GM03348 (cell line): Measurements from ENCODE around the gene CERT1.
"Not testable (repeated sequence)": the region's sequence is repeated elsewhere in the genome, so short reads cannot be mapped to it uniquely, and the experiment has no call there.

Experiments used
- DNase-seq: peaks from one replicate; pipeline ENCODE4 v3.0.0; 2012; ENCODE audit warnings: low spot score

The CERT1 gene, protein sequence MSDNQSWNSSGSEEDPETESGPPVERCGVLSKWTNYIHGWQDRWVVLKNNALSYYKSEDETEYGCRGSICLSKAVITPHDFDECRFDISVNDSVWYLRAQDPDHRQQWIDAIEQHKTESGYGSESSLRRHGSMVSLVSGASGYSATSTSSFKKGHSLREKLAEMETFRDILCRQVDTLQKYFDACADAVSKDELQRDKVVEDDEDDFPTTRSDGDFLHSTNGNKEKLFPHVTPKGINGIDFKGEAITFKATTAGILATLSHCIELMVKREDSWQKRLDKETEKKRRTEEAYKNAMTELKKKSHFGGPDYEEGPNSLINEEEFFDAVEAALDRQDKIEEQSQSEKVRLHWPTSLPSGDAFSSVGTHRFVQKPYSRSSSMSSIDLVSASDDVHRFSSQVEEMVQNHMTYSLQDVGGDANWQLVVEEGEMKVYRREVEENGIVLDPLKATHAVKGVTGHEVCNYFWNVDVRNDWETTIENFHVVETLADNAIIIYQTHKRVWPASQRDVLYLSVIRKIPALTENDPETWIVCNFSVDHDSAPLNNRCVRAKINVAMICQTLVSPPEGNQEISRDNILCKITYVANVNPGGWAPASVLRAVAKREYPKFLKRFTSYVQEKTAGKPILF

GRCh38 chr5:75511435-75512382, at the start of gene CERT1, which contains the start of gene POLK:
TSS of gene CERT1 (minus strand) at chr5:75511629. CDS start at chr5:75511207, 422 bp downstream.
TSS of gene POLK (plus strand) at chr5:75511891.
- peak; percentile 98 for DNase-seq

- not testable (repeated sequence) for DNase-seq
These were observed 49.2 kb upstream of the CERT1 start for GRCh38 chr5:75560655-75561054.

DNA sequence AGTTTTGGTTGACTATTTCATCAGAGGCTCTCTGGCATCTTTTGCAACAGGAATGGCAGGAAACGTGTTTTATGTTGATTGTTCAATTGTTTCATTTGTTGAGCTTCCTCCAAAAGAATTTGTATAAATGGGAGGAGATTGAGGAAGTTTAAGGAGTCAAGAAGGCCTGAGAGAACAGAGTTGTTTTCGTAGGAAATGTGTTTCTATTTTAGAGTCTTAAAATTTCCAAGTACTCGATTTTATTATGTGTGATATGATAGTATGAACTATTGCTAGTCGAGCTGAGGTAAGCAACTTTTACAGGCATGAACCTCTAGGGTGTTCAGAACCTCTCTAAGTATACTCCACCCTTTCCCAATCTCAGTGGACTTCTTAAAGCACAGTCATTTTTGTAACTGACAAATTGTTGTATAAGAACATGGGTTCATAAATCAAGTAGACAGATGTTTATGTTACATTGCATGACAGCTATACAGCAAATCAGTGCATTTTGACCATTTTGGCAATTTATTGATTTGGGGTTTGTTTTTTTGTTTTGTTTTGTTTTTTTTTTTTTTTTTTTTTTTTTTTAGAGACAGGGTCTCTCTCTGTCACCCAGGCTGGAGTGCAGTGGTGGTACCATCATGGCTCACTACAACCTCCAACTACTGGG, 47.7 kb upstream of the CERT1 start:
- peak; percentile 16 for DNase-seq

DNA sequence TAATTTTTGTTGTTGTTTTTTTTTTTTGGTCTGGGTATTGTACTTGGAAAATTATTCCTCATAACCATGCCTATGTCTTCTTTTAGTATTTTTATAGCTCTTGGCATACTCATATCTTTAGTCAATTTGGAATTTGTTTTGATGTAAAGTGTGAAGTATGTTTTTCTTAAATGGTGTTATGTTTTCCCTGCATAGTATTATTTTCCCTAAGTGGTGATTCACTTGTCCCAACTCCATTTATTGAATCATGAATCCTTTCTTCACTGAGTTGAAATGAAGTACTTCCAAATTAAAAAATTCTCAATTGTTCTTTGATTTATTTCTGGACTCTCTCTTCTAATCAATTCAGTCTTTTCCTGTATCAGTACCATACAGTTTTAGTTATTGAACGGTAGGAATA, 46.8 kb upstream of the CERT1 start:
- DNase-seq: no peak

DNA sequence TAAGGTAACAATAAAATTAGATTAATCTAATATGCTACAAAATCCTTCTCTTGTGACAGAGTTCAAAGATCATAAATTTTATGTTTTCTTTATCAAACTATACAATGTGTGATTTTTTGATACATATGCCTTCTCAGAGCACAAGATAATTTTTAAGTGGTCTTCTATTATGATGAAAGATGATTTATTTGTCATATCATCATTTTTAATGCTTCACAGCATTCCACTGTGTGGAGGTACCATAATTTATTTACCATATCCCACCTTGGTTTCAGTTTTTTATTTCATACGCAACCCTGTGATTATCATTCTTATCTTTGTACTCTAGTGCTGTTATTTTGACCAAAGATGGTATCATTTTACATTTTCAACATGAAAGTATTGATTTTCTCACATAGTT, 41.9 kb upstream of the CERT1 start:
- no peak for DNase-seq

GRCh38 chr5:75552764-75553163, 41.3 kb upstream of the CERT1 start:
- no peak for DNase-seq

DNA sequence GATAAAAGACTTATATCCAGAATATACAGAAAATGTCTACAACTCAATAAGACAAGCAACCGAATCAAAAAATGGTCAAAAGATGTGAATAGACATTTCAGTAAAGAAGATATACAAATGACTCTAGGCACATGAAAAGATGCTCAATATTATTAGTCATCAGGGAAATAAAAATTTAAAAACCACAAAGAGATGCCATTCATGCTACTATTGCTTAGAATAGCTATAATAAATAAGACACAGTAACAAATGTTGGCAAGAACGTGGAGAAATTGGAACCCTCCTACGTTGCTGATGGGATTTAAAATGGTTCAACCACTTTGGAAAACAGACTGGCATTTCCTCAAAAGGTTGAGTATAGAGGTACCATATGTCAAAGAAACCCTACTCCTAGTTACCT, 40.0 kb upstream of the CERT1 start:
- DNase-seq: peak; percentile 18

GRCh38 chr5:75550597-75550996, 39.2 kb upstream of the CERT1 start:
- DNase-seq: no peak

DNA sequence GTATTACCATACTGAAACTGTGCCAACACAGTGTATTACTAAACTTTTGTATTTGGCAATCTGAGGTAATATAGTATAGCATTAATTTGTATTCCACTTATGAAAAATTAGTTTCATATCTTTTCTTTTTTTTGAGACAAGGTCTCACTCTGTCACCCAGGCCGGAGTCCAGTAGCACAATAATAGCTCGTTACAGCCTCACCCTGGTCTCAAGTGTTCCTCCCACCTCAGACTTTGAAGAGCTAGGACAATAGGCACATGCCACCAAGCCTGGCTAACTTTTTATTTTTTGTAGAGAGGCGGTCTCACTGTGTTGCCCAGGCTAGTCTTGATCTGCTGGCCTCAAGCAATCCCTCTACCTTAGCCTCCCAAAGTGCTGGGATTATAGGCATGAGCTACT, 36.4 kb upstream of the CERT1 start:
- DNase-seq: no peak

DNA sequence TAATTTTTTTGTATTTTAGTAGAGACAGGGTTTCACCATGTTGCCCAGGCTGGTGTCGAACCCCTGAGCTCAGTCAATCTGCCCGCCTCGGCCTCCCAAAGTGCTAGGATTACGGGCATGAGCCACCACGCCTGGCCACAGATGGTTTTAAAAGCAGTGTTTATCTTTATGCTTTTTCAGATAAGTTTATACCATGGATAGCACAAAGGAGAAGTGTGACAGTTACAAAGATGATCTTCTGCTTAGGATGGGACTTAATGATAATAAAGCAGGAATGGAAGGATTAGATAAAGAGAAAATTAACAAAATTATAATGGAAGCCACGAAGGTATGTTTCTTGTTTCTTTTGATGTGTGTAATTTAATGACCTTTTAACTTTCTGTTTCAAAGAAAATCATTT, 35.4 kb upstream of the CERT1 start:
- DNase-seq: no peak

DNA sequence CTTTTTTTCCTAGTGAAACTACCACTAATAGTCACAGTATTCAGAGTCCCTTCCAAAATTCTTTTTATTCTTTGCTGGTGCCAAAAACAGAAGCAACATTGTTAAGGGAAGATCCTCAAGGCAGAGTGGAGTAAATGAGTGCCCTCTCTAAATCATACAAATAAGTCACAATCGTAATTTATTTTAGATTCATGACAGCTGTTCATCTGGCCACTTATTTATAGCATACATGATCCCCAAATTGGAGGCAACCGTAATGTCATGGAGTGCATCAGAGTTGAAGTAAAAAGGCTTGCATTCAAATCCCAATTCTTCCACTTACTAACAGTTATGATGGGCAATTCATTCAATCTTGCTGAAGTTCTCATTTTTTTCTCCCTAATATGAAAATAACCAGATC, 33.7 kb upstream of the CERT1 start:
- DNase-seq: no peak

DNA sequence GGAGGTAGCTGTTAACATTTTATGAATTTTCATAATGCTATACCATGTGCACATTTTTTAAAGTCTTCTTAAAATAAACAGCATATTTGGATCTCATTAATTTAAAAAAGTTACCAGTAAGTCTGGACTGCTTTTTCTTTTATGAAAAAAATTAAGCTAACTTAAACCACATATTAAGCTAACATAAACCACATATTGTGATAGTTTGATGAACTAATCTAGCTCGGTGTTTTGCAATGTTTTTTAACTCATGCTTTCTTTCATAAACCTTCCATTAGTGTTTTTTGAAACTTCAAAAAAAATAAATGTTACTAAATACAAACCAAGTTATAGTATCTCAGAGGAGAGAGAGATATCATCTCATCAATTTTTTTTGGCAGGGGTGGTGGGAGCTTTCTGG, 26.8 kb upstream of the CERT1 start:
- DNase-seq: no peak

DNA sequence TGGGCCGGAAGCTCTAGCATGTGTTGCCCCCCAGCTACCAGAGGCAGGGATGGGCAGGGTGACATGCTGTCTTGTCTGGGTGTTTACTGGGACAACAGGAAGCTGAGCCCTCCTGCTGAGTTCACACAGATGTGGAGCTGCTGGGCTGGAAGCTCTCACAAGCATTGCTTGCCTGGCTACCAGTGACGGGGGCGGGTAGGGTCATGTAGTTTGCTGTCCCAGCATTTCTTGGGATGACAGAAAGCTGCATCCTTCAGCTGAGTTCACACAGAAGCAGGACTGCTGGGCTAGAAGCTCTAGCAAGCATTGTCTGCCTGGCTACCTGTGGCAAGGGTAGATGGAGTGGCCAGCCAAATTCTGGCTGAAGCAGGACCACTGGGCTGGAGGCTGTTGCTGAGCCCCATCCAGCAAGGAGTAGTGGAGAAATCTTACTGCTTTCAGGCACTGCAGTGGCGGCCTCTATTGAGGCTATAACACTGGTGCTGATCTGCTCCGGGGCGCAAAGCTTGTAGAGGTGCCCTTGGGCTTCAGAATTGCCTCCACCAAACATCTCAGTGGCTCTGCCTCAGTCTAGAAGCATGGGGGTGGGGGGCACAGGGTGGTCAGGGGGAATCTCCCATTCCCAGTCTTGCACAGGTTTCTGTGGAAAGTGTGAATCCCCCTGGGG, 25.4 kb upstream of the CERT1 start:
- no peak for DNase-seq

- no peak for DNase-seq
These were observed 24.7 kb upstream of the CERT1 start for GRCh38 chr5:75536147-75536546.

GRCh38 chr5:75534734-75535133, 23.3 kb upstream of the CERT1 start:
- no peak for DNase-seq

DNA sequence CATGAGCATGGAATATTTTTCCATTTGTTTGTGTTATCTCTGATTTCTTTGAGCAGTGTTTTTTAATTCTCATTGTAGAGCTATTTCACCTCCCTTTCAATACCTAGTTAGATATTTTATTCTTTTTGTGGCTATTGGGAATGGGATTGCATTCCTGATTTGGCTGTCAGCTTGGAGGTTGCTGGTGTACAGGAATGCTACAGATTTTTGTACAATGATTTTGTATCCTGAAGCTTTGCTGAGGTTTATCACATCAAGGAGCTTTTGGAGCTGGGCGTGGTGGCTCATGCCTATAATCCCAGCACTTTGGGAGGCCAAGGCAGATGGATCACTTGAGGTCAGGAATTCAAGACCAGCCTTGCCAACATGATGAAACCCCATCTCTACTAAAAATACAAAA, 22.3 kb upstream of the CERT1 start:
- DNase-seq: not testable (repeated sequence)

- no peak for DNase-seq
These were observed 20.8 kb upstream of the CERT1 start for GRCh38 chr5:75532190-75532589.

GRCh38 chr5:75529185-75529584, 17.8 kb upstream of the CERT1 start:
- no peak for DNase-seq

GRCh38 chr5:75526070-75526469, 14.6 kb upstream of the CERT1 start:
- DNase-seq: no peak

DNA sequence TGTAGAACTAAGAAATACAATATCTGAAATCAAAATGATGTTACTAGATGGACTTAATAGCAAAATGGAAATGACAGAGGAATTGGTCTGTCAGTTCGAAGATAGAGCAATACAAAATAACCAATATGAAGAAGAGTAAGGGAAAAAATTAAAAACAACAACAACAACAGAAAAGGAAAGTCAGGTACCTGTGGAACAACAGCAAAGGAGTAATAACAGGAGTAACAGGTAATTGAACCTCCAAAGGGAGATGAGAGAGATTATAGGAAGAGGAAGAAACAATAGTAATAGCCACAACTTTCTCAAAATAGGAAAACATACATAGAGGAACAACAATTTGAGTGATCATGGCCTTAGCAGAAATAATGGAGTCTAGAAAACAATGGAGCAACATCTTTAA, 13.9 kb upstream of the CERT1 start:
- DNase-seq: no peak

DNA sequence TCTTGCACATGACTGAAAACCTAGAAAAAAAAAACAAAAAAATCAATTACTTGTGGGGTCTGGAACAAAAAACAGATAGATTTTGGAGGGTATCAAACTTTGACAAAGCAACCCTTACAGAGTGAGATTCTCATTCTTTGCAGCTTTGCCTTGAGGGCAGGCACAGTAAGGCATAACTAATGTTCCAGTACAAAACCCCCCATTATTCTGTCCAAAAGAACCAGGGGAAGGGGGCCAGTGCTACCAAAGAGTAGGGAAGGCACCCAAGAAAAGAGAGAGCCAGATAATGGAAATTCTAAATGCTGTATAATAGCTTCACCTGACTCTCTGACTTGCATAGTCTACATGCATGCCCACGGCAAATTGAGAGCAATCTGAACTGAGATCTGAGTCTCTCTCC, 13.2 kb upstream of the CERT1 start:
- DNase-seq: no peak
